GM19025 (cell line): Measurements from ENCODE around the gene ELL3.
"Not testable (repeated sequence)": the region's sequence is repeated elsewhere in the genome, so short reads cannot be mapped to it uniquely, and the experiment has no call there.

ENCODE experiments used
- ATAC-seq: cut with Tn5 transposase; IDR thresholded peaks from one replicate; pipeline ENCODE4 v1.9.1; 2021; ENCODE audit warnings: mild to moderate bottlenecking, low read depth, moderate library complexity; ENCODE audit not compliant: unreplicated experiment

Gene ELL3

DNA sequence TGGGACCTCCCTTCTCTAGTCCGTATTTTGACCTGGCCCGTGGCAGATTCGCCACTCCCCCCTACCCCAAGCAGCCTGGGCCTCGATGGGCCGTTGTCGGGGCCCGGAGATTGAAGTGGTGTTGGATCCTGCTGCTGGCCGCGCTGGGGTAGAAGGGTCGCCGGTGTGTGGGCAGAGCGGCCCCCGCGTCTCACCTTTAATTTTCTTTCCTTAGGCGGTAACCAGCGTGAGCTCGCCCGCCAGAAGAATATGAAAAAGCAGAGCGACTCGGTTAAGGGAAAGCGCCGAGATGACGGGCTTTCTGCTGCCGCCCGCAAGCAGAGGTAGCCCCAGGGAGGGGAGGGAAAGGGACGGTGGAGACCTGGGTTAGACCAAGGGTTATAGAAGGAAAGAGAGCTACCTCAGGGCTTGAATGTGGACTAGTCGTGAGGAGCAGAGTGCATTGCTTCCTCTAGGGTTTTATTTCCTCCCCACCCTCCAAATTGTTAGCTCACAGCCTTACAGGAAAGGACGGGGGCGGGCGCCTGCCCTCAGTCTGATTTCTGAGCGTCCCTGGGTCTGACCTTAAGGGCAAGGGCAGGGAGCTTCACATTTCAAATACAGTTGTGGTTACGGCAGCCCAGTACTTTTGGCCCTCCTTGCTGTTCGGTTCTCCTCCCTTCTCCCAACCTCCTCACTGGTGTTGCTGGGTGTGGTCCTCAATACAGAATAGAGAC is 16.2 kb upstream of the ELL3 start:
- no peak for ATAC-seq

DNA sequence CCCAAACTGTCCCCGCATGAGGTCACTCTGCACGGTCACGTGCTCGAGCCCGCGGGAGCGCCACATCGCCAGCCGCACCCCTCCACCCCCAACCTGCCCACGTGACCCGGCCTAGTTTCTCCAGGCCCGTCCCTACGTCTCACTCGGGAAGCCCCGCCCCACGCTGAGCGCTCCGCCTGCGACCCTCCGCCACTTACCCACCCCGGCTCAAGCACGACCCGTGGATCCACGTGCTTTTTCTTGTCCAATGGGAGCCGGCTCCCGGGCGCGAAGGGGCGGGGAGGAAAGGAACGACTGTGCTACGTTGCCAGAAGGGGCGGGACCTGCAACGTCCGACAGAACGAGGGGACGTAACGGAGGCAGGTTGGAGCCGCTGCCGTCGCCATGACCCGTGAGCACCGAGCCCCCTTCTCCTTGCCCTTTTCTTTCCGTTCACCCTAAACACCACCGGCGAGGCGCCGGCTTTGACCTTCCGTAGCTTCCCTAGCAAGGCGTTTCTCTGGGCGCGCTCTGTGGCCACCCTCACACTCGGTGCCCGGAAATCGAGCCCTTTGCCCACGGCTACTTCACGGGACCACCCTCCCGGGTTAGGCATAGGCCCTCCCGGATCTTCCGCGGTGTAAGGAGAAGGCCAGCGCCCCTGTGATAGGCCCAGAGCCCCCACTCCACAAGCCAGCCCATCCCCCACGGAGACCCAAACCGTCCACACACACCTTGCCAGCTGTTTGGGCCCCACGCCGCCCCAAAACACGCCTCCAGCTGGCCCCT is 15.4 kb upstream of the ELL3 start, which contains the start of gene SERF2:
Gene SERF2, plus strand, starts transcription at position 328 of the 768 bp plus-strand sequence. Its CDS starts 57 bp downstream, at position 385.
- ATAC-seq = peak; percentile 86

DNA sequence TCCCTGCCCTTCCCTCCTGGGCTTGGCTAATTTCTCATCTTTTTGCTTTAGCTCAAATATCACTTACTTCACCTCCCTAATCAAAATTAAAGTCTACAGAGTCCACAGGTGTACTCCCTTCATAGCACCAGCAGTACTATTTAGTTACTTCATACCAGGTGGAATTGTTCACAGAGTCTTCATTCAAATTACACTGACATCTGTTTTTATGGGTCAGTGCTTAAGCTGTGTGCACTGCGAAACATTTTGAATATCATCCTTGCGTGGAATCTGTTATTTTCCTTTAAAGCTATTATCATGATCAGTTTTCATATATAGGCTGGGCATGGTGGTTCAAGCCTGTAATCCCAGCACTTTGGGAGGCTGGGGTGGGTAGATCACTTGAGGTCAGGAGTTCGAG is 12.6 kb upstream of the ELL3 start:
- no peak for ATAC-seq

DNA sequence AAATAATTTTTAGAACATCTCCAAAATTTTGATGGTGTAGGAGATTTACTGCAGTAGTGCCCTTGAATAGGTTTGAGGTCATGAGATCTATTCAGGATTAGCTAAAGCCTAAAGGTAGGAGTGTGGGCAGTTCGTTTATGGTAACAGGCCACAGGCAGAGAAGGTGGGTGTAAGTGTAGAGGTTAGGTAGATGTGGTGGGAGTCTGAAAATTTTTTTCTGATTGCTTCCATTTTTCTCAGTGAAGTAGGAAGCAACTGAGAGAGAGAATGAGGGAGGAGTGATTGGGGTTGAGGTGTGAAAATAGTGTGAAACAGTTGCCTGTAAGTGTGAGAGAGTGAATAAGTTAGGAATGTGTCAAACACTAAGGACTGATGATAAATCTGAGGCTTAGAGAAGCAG is 2.2 kb upstream of the ELL3 start:
- no peak for ATAC-seq

DNA sequence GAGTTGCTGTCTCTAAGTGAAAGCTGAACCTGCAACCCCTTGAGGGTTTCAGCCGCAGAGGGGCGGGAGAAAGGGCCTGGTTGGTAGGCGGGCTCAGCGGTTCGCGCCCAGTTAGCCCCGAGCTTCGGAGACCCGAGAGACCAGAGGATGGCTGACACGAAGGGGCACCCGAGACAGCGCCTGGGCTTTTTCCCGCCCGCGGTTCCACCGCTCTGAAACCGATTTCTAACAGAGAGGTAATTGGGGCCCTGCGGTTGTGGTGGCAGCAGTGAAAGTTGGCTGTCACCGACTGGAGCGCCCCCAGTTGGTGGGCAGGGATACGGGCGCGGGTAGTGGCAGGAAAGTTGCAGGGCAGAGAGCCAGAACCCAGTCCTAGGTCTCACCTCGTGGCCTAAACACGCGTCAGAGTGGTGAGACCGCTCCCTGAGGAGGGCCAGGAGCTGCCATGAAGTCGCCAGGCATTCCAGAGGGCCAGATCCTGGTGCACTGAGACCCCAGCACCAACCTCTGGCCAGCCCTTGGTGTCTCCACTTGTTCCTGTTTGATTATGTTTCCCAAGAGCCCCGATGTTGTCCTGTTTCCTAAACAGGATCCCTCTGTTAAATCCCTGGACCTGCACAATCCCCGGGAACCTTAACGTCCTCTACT is 625 bp upstream of the ELL3 start:
- ATAC-seq = peak; percentile 38

DNA sequence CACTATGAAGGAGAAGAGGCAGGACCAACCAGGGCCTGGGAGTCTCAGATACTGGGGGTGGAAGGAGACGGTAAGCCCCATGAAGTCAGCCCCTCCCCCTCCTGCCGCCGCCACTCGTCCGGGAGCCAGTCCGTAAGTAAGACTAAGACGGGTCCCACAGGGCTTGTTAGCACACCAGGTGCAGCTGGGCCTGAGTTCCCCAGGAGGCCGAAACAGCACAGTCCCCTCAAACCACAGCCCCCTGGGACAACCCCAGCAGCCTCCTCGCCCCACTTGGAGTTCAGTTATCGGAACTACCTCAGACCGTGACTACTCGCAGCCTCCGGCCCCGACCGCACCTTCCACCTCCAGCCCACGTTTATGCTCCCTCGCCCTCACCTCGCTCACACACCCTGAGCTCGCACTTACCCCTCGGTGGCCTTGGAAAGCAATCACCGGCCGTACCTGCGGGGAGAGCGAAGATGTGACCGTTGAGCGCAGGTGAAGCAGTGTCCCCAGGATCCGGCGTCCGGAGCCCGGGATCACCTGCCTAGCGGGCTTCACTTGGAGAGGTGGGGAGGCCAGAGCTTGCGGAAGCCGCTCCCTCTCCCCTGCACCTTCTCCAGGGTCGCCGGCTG is 557 bp downstream of the ELL3 start:
- ATAC-seq = peak; percentile 67

DNA sequence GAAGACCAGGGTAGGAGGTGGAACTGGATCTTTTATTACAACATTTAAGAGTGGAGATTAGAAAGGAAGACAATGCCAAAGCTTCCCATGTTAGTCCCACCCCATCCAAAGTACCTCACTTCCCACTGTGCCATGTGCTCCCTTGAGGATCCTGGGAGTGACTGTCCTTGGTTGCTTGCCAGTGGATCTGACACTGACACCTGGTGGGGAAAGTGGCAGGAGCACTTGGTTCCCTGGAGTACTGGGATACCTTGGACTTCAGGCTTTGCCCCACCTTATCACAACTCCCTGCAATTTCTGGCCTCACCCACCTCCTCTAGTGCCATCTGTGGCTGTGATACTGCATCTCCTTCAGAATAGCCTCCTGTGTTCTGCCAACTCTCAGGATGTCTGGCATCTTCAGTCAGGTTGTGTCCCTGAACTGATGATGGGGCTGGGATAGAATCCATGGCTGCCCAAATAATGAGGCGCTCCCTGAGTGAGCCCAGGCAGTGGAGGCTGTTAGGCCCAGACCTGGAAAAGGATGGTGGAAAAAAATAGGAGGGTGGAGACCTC is 1.3 kb downstream of the ELL3 start:
- no peak for ATAC-seq

DNA sequence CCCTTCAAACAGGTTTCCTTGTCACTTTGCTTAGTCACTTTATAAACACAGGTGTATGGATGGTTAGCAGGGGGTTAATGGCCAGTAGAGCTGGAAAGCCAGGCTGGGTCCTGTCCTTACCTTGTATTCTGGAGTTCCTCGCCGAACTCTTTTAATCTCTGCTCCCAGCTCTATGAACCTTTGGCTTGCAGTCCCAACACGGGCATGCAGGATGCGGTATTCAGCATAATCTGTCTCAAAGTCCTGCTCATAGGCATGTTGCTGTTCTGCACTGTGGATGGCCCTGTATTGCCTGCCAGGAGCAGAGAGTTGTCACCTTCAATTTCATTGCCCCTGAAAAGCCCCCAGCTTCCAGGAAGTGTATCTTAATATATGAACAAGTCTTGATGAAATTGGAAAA is 2.7 kb downstream of the ELL3 start:
- ATAC-seq = no peak

DNA sequence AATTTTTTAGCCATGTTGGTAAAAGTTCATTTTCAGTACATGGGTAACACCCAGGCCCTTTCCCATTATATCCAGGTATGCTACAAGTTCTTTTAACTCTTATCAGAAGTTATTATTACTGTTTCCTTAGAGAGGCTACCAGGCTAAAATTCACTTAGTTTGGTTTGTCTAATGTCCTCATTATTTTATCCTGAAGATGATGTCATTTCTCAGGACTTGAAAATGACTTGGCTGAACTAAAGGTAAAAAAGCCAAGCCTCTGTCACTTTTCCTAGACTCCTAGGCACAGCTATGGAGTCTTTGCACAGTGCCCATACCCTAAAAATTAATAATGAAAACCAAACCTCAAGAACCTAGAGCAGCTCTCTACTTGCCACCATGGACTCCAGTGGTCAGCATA is 4.1 kb downstream of the ELL3 start:
- no peak for ATAC-seq

DNA sequence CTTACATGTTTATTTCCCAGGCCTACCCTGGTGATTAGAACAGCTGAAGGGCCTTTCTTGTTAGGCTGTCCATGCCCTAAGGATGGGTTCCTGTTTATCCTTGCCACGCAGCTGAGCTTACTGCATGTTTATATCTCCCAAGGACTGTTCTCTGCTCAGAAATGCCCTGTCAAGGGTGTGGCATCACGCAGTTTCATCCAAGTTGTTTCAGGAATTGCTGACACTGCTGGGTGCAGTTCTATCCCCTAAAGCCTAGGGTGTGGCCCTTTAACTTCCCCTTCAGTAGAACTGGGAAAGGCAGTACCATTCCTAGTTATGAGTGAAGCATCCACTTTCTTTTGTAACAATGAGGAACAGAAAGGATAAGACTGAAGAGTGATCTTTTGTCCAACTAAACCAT is 5.0 kb downstream of the ELL3 start:
- no peak for ATAC-seq

DNA sequence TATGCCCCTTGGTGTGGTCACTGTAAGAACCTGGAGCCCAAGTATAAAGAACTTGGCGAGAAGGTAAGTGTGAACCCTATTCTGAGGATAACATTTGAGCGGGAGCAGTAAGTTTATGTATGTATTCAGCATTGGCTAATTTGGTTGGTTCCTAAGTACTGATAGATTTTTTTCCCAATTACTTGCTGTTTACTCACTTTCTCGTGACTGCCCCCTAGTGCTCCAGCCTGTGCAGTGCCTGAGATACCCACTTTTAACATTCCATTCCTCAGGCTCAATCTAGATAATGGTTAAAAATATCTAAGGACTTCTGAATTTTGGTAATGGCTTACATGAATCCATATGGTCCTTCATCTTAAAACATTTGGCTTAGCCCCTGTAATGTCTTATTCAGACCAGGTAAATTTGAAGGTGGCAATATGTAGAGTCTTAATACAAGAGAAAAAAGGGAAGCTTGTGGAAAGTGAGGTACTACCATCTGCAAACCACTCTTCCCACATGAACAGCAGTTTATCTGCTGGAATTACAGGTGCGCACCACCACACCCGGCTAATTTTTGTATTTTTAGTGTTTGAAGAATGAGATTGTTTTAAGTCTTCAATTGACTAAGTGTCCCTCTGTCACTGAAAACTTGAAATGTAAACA is 7.1 kb downstream of the ELL3 start:
- ATAC-seq = no peak

DNA sequence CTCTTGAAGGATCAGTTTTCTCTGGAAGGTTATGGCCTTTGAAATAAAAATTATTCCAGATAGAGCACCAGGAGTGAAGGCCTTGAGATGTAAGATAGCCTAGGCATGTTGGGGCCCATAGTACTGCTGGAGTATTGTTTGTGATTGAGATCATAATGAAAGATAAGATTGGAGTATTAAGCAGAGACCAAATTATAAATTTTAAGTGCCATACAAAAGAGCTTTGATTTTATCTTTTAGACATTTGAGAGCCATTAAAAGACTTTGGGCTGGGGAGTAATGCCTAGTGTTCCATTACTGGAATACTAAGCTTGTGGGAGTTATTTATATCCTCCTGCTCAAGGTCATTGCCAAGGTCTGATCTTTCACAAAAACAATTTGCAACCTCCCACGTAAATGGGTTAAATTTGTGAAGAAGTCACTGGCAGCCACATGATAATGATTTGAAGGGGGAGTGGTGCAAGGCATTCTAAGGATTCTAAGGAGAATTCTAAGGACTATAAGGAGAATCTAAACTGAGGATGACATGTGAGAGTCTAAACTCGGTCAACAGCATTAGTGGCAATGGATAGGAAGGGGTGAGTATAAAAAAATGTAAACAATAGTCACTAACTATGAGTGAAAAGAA is 12.8 kb downstream of the ELL3 start:
- ATAC-seq = no peak

DNA sequence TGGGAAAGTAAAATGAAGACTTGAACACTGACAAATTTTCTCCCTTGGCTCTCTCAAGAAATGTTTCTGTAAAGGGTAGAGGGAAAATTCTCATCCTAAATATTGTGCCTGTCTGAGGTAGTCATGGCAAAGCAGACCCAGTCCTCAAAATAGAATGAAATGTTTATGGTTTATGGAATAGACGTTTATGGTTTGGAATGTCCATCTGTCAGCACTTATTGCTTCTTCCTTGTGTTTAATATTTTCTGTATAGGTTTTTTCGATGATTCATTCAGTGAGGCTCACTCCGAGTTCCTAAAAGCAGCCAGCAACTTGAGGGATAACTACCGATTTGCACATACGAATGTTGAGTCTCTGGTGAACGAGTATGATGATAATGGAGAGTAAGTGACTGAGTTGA is 13.9 kb downstream of the ELL3 start:
- ATAC-seq = no peak

DNA sequence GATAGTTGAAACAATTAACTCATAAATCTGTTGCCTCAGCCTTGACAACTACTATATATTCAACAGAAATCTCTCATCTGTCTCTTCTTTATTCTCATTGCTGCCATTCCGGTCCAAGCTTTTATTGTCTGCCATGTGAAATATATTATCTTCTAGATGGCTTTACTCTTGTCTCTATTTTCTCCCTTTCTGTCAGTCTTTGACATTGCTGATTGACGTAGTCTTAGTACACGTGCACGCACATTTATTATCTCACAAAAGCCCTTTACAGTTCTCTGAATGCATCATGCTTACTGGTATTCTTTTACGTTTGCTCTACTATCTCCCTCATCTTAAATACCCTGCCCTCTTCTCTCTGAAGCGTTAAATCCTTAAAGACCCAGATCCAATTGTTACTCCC is 24.9 kb downstream of the ELL3 start:
- ATAC-seq = no peak

DNA sequence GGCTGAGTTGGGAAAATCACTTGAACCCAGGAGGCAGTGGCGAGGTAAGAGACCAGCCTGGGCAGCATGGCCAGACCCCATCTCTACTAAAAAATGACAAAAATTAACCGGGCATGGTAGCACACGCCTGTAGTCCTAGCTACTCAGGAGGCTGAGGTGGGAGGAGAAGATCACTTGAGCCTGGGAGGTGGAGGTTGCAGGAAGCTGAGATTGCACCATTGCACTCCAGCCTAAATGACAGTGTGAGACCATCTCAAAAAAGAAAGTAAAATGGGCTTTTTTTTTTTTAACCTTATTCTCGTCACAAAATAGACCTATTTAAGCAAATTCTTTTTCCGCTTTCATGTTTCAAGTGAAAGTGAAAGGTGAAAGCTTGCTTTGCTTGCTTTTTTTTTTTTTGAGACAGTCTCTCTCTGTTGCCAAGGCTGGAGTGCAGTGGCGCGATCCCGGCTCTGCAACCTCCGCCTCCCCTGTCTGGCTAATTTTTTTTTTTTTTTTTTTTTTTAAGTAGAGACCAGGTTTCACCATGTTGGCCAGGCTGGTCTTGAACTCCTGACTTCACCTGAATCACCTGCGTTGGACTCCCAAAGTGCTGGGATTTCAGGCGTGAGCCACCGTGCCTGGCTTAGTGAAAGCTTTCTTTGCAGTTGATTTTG is 26.9 kb downstream of the ELL3 start:
- ATAC-seq = peak; percentile 38

DNA sequence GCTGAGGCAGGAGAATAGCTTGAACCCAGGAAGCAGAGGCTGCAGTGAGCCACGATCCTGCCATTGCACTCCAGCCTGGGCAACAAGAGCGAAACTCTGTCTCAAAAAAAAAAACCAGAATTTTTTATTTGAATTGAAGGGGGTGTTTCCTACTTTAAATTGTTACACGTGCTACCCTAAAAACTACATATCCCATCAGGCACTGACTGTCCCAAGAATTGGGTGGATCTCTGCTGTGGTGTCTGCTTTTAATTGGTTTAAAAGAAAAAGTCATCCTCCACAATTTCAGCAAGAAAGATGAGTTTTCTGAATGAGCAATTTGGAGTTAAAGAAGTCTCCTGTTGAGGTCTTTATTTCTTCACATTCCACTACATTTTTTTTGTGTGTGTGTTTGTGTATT is 28.4 kb downstream of the ELL3 start:
- ATAC-seq = no peak

DNA sequence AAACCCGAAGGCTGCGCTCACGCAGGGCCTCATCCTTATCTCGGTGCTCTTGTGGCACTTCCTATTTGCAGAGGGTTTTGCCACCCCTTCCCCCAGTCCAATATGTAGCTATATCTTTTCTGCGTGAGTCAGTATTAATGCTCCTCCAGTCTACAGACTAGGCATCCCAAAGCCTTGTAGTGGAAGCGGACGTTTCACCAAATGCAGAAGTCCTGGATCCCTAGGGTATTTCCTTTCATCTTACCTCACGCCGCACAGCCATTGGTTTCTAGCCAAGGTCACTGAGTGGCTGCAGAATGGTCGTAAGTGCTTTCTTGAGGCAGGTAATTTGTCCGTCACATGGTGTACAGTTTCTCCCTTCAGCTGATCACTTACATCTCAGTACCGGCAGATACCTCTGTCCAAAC is 29.9 kb downstream of the ELL3 start:
- ATAC-seq = not testable (repeated sequence)

DNA sequence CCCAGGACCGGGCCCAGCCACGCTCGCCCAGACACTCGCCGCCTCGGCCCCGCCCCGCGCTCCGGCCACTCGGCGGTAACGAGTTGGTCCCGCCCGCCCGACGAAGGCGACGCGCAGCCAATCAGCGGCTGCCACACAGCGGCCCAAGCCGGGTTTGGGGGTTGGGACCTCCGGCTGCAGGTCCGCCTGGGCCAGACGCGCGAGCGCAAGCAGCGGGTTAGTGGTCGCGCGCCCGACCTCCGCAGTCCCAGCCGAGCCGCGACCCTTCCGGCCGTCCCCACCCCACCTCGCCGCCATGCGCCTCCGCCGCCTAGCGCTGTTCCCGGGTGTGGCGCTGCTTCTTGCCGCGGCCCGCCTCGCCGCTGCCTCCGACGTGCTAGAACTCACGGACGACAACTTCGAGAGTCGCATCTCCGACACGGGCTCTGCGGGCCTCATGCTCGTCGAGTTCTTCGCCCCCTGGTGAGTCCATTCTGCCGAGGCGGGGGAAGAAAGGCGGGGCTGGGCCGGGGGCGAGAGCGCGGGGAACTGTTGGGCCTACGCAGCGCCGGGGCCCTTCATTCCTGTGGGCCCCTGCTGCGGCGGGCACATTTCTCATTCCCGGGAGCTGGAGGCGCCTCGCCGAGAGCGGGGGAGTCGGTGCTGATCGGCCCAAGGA is 30.4 kb downstream of the ELL3 start, which contains the start of gene PDIA3:
Gene PDIA3, plus strand, starts transcription at position 194 of the 658 bp plus-strand sequence. Its CDS starts 102 bp downstream, at position 296.
- ATAC-seq = peak; percentile 74

DNA sequence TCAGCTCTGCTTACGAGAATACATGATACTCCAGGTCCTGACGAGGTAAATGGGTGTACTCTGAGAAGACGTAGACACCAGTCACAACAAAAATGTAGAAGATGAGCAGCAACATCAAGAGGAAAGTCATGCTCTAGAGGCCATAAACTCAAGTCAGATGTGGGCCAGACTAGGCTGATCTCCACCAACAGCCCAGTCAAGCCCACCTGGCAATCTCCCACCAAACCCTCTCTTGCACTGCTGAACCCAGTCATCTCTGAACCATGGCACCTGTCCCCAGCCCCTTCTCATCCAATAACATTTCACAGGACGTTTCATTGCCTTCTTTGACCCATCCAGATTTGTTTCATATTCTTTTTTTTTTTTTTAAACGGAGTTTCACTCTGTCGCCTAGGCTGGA is 41.4 kb downstream of the ELL3 start:
- ATAC-seq = peak; percentile 32
